ENCODE measurements around the gene SMS.

The SMS gene

GRCh38 chrX:21985332-21985777 is 44.8 kb downstream of the SMS start:
- FAIRE-seq (peak; percentile 98), DNase-seq (ENCODE audit: insufficient read length) (peak; percentile 52)
- no peak for TF ChIP-seq POLR2AphosphoS5 (IDR thresholded peaks at IDR 0.05; ENCODE audit: low read depth, low read length)
- TF ChIP-seq TAF1 (IDR thresholded peaks at IDR 0.05; ENCODE audit: borderline replicate concordance, low read depth, low read length): no peak
- TF ChIP-seq POLR2A (IDR thresholded peaks at IDR 0.05; ENCODE audit: low read depth, low read length): no peak

- no peak for DNase-seq (ENCODE audit: insufficient read length)
- FAIRE-seq: no peak
- no peak for TF ChIP-seq TAF1 (IDR thresholded peaks at IDR 0.05; ENCODE audit: borderline replicate concordance, low read depth, low read length)
- TF ChIP-seq POLR2AphosphoS5 (IDR thresholded peaks at IDR 0.05; ENCODE audit: low read depth, low read length): no peak
- TF ChIP-seq POLR2A (IDR thresholded peaks at IDR 0.05; ENCODE audit: low read depth, low read length): no peak
These were observed 46.1 kb downstream of the SMS start for GRCh38 chrX:21986596-21986995.

GRCh38 chrX:21989384-21989783 is 48.9 kb downstream of the SMS start:
- TF ChIP-seq TAF1 (IDR thresholded peaks at IDR 0.05; ENCODE audit: borderline replicate concordance, low read depth, low read length): no peak
- no peak for TF ChIP-seq POLR2AphosphoS5 (IDR thresholded peaks at IDR 0.05; ENCODE audit: low read depth, low read length)
- no peak for TF ChIP-seq POLR2A (IDR thresholded peaks at IDR 0.05; ENCODE audit: low read depth, low read length)
- FAIRE-seq: no peak

GRCh38 chrX:21990832-21991231 is 50.3 kb downstream of the SMS start:
- FAIRE-seq (peak; percentile 38), DNase-seq (ENCODE audit: insufficient read length) (no peak)
- no peak for TF ChIP-seq POLR2AphosphoS5 (IDR thresholded peaks at IDR 0.05; ENCODE audit: low read depth, low read length)
- no peak for TF ChIP-seq TAF1 (IDR thresholded peaks at IDR 0.05; ENCODE audit: borderline replicate concordance, low read depth, low read length)
- TF ChIP-seq POLR2A (IDR thresholded peaks at IDR 0.05; ENCODE audit: low read depth, low read length): no peak

More at GRCh38 chrX:21989384-21989783, 48.9 kb downstream of the SMS start:
- no peak for DNase-seq (ENCODE audit: insufficient read length)

- FAIRE-seq (no peak), DNase-seq (ENCODE audit: insufficient read length) (no peak)
- TF ChIP-seq POLR2AphosphoS5 (IDR thresholded peaks at IDR 0.05; ENCODE audit: low read depth, low read length) (no peak), POLR2A (IDR thresholded peaks at IDR 0.05; ENCODE audit: low read depth, low read length) (no peak), TAF1 (IDR thresholded peaks at IDR 0.05; ENCODE audit: borderline replicate concordance, low read depth, low read length) (no peak)
These were observed 51.0 kb downstream of the SMS start for GRCh38 chrX:21991504-21991903.

GRCh38 chrX:21993265-21993664 is 52.8 kb downstream of the SMS start:
- no peak for TF ChIP-seq TAF1 (IDR thresholded peaks at IDR 0.05; ENCODE audit: borderline replicate concordance, low read depth, low read length)
- no peak for TF ChIP-seq POLR2A (IDR thresholded peaks at IDR 0.05; ENCODE audit: low read depth, low read length)
- FAIRE-seq (no peak), DNase-seq (ENCODE audit: insufficient read length) (no peak)

- FAIRE-seq: no peak
- no peak for DNase-seq (ENCODE audit: insufficient read length)
- TF ChIP-seq POLR2A (IDR thresholded peaks at IDR 0.05; ENCODE audit: low read depth, low read length) (no peak), POLR2AphosphoS5 (IDR thresholded peaks at IDR 0.05; ENCODE audit: low read depth, low read length) (no peak), TAF1 (IDR thresholded peaks at IDR 0.05; ENCODE audit: borderline replicate concordance, low read depth, low read length) (no peak)
These were observed 56.5 kb downstream of the SMS start for GRCh38 chrX:21996872-21997455.

GRCh38 chrX:21998037-21998436 is 57.5 kb downstream of the SMS start:
- DNase-seq (ENCODE audit: insufficient read length): no peak
- FAIRE-seq: no peak
- TF ChIP-seq TAF1 (IDR thresholded peaks at IDR 0.05; ENCODE audit: borderline replicate concordance, low read depth, low read length): no peak
- TF ChIP-seq POLR2AphosphoS5 (IDR thresholded peaks at IDR 0.05; ENCODE audit: low read depth, low read length): no peak
- TF ChIP-seq POLR2A (IDR thresholded peaks at IDR 0.05; ENCODE audit: low read depth, low read length): no peak

GRCh38 chrX:22004866-22005265 is 64.4 kb downstream of the SMS start:
- DNase-seq (ENCODE audit: insufficient read length): no peak
- no peak for FAIRE-seq
- TF ChIP-seq TAF1 (IDR thresholded peaks at IDR 0.05; ENCODE audit: borderline replicate concordance, low read depth, low read length) (no peak), POLR2AphosphoS5 (IDR thresholded peaks at IDR 0.05; ENCODE audit: low read depth, low read length) (no peak), POLR2A (IDR thresholded peaks at IDR 0.05; ENCODE audit: low read depth, low read length) (no peak)

GRCh38 chrX:22012051-22012450 is 71.5 kb downstream of the SMS start:
- no peak for TF ChIP-seq POLR2AphosphoS5 (IDR thresholded peaks at IDR 0.05; ENCODE audit: low read depth, low read length)
- no peak for TF ChIP-seq TAF1 (IDR thresholded peaks at IDR 0.05; ENCODE audit: borderline replicate concordance, low read depth, low read length)
- no peak for TF ChIP-seq POLR2A (IDR thresholded peaks at IDR 0.05; ENCODE audit: low read depth, low read length)
- no peak for DNase-seq (ENCODE audit: insufficient read length)
- no peak for FAIRE-seq

- DNase-seq (ENCODE audit: insufficient read length): no peak
- no peak for FAIRE-seq
- no peak for TF ChIP-seq POLR2AphosphoS5 (IDR thresholded peaks at IDR 0.05; ENCODE audit: low read depth, low read length)
- no peak for TF ChIP-seq POLR2A (IDR thresholded peaks at IDR 0.05; ENCODE audit: low read depth, low read length)
- TF ChIP-seq TAF1 (IDR thresholded peaks at IDR 0.05; ENCODE audit: borderline replicate concordance, low read depth, low read length): no peak
These were observed 72.4 kb downstream of the SMS start for GRCh38 chrX:22012931-22013330.

GRCh38 chrX:22015139-22015750 is 74.7 kb downstream of the SMS start:
- DNase-seq (ENCODE audit: insufficient read length): no peak
- TF ChIP-seq TAF1 (IDR thresholded peaks at IDR 0.05; ENCODE audit: borderline replicate concordance, low read depth, low read length) (no peak), POLR2AphosphoS5 (IDR thresholded peaks at IDR 0.05; ENCODE audit: low read depth, low read length) (no peak), POLR2A (IDR thresholded peaks at IDR 0.05; ENCODE audit: low read depth, low read length) (no peak)
- FAIRE-seq: no peak

Data from GM12892 (cell line).